Measurements from ENCODE around the gene C3orf20.

The C3orf20 gene

DNA sequence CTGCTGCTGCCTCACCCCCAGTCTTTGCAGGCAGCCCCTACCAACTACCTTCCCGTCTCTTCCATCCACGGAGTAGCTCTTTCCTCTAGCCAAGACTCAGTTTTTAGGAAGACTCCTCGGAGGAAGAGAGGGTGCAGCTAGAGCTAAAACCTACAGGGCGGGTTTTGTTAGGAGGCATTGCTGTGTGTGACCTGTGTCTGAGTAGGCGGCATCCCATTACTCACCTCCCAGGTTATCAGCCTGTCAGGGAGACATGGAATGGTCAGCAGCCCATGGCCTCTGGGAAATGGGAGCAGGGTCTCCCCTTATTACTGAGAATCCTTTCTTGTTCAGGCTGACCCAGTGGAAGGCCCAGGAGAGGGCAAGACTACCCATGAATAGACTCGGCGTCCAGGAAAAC lies 100.1 kb downstream of the C3orf20 start:
- DNase-seq (ENCODE audit: low read depth): no peak

GRCh38 chr3:14775563-14775962 lies 100.6 kb downstream of the C3orf20 start:
- no peak for DNase-seq (ENCODE audit: low read depth)

GRCh38 chr3:14779069-14779685 lies 104.2 kb downstream of the C3orf20 start:
- no peak for DNase-seq (ENCODE audit: low read depth)

DNA sequence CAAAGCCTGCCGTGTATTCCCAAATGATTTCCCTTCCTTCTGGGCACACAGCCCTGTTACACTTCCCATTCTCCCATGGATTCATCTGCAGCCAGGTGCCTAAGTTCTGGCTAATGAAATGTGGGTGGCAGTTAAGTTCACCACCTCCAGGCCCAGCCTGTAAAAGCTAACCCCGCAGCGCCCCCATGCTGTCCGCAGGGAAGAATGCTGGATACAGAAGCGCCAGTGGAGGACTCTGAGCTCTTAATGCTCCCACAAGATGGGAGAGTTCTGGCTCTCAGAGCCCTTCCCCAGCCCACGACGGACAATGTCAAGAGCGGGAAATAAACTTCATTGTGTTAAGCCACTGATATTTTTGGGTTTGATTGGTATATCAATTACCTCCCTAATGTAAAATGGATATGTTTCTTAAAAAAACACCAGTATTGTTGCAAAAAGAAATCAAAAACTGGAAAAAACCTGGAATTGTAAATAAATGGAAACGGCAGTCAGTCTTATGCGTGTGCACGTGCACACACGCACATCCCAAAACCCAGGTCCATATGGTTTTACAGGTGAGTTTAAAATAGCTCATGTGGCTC lies 106.1 kb downstream of the C3orf20 start:
- no peak for DNase-seq (ENCODE audit: low read depth)

- DNase-seq (ENCODE audit: low read depth): no peak
Measured at GRCh38 chr3:14783480-14784086, 108.6 kb downstream of the C3orf20 start.

GRCh38 chr3:14784087-14784681 lies 109.2 kb downstream of the C3orf20 start:
- no peak for DNase-seq (ENCODE audit: low read depth)

DNA sequence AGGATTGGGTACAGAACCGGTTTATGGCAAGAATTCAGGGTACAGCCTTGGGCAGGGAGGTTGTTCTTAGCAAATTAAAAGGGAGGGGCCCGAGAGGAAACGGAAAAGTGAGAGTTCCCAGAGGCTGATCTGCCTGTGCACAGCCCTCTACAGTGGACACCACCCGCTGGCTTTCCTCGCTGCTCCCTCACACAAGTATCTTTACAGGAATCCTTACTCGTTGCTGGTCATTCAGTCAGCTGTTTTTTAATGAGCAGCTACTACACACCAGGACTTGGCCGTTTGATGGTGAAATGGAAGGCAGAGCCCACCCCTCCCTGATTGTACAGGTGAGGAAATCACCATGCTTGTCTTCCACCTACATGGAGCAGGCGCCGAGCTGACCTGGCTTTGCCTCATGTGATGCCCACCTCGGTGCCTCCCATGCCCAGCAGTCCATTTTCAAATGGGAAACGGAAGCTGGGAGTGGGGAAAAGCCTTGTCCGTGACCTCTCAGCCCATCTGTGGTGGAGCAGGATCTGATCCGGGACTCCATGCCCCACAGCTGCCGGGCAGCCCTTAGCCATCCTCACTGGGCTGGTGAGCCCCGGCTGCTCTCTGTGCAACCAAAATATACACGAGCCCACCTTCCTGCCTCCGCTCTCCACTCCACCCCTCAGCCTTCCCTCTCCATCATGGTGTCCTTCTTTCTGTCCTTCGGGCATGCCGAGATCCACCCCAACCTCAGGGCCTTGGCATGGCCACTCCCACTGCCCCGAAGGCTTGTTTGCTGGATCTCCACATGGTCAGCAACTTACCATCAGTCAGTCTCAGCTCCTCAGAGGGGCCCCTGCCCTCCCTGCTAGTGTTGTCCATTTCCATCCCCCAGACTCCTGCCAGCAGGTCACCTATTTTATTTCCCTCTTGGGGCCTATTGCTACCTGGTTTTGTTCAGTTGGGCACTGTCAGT lies 110.5 kb downstream of the C3orf20 start:
- DNase-seq (ENCODE audit: low read depth): no peak

DNA sequence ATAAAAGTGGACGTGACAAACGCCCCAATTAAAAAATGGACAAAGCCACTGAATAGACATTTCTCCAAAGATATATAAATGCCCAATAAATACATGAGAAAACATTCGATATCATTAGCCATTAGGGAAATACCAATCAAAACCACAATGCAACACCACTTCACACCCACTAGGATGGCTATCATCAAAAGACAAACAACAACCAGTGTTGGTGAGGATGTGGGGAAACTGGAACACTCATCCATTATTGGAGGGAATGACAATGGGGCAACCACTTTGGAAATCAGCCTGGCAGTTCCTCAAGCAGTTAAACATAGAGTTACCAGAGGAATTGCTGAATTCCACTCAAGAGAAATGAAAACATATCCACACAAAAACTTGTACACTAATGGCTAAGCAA lies 111.4 kb downstream of the C3orf20 start:
- no peak for DNase-seq (ENCODE audit: low read depth)

DNA sequence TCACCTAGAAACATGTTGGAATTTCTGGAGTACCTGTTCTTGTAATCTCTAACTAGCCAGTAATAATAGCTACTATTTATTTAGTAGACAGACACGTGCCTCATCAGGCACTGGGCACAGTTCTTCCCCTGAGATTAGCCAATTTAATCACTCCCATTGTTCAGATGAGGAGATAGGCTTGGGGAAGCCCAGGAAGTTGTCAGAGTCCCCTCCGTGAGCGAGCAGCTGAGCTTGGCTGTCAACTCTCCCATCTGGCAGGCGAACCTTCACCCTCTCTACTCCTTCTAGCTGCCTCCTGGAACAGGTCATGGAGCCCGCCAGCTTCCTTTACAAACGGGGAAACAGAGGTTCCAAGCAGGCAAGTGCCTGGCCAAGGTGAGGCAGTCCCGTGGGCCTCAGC lies 112.7 kb downstream of the C3orf20 start:
- no peak for DNase-seq (ENCODE audit: low read depth)

- DNase-seq (ENCODE audit: low read depth): no peak
Measured at GRCh38 chr3:14788644-14789043, 113.7 kb downstream of the C3orf20 start.

GRCh38 chr3:14789221-14789620 lies 114.3 kb downstream of the C3orf20 start:
- DNase-seq (ENCODE audit: low read depth): no peak

DNA sequence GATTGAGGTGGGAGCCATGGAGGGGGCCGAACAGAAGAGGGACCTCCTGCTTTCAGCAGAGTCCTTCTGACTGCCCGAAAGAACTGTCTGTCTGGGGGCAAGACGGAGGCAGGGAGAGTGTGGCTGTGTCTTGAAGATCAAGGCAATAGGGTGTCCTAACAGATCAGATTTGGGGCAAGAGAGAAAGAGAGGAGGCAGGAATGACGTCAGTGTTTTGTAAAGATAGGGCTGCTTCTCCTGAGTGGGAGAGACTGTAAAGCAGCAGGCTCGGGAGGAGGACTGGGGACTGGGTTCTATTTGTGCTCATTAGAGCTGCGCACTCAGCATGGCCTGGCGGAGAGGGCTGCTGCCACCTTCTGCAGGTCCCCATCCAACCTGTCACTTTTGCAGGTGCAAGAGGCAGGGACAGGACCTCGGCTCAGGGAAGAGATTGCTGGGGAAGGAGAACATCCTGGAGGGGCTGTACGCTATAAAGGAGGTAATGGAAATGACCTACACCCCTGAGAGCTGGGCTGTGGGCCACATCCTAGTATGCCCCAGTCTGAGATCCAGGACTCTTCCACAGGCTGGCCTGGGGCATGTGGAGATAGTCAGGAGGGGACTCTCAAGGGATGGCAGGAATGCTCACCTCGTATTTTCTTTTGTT lies 114.8 kb downstream of the C3orf20 start:
- no peak for DNase-seq (ENCODE audit: low read depth)

DNA sequence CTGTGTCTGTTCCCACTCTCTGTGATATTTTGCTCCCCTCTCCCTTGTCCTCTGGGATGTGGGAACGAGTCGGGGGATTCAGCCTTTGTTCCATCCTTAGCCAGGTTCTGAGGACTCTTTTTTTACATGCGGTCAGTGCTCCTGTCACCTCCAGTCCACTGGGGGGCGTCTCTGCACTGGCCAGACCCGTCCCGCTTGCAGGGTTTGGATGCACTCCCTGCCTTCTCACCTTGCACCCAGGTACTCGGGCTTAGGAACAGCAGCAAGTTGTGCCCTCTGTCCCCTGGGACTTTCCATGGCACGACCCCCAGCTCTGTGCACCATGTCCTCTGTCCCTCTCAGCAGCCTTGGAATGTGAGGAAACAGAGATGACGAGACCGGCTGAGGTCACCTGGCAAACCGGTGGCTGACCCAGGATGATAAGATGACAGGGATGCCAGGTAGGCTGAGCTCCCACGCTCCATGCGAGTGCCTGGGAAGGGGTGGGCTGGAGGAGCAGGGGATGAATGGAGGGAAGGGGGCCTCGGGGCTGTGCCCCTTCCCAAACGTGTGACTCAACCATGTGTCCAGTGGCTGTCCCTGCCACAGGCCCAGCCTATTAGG lies 116.5 kb downstream of the C3orf20 start:
- no peak for DNase-seq (ENCODE audit: low read depth)

GRCh38 chr3:14792691-14793121 lies 117.8 kb downstream of the C3orf20 start:
- DNase-seq (ENCODE audit: low read depth): no peak

DNA sequence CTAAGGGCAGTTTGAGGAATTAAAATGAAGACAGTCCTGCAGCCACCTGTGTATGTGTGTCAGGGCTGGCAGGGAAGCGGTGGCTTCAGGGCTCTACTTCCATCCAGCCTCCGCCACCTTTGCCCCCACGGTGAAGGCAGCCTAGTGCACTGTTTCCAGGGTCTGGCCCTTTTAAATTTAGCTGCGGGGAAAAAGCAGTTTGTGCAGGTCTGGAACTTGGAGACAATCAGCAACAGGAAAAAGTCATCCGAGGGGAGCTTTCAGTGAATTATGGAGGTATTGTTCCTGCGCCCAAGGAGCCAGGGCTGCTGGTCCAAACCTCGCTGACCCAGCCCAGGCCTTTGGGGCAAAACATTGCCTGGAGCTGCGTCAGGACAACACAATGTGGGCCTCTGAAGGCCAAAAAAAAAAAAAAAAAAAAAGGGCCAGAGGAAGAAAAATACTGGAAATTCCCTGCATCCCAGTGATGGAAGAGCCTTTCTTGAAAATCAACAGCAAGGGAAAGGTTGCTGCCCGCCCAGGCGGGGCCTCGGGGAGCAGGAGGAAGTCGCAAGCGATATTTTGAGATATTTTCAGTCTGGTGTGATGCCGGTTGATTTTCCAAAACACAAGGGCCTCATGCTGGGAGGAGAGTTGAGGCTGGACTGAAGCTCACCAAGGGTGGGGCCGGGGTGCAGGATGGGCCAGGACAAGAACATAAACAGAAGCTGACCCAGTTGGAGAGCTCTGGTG lies 118.4 kb downstream of the C3orf20 start:
- DNase-seq (ENCODE audit: low read depth): no peak

DNA sequence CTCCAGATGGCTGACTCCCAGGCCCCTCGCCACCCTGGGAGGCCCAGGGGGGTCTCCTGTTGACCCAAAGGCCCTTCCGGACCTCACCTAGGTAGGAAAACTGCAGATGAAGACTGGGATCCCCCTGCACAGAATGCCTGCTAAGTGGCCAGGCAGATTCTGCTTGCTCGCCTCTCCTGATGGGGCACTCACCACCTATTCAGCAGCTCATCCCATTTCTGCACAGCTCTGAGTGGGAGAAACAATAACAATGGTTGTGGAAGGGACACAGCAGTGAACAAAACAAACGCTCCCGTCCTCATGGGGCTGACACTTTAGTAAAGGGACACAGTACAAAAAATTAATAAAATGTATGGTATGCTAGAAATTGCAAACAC lies 118.9 kb downstream of the C3orf20 start:
- DNase-seq (ENCODE audit: low read depth): no peak

DNA sequence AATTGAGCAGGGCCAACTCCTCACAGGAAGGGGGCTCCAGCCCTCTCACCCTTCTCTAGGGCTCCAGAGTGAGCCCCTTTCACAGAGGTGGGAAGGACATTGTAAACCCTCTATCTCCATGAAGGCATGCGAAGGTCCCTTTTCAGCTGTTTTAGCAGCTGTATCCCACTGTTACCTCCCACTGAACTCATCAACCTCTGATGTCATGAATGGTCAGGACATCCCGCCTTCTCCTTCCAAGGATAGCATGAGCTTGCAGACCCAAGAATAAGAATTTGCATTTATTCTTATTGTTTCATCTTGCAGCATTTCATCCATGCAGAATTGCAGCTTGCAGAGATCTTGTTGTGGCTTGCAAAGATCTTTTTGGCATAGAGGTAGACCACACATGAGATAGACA lies 119.5 kb downstream of the C3orf20 start:
- no peak for DNase-seq (ENCODE audit: low read depth)

- DNase-seq (ENCODE audit: low read depth): no peak
Measured at GRCh38 chr3:14795996-14796395, 121.1 kb downstream of the C3orf20 start.

DNA sequence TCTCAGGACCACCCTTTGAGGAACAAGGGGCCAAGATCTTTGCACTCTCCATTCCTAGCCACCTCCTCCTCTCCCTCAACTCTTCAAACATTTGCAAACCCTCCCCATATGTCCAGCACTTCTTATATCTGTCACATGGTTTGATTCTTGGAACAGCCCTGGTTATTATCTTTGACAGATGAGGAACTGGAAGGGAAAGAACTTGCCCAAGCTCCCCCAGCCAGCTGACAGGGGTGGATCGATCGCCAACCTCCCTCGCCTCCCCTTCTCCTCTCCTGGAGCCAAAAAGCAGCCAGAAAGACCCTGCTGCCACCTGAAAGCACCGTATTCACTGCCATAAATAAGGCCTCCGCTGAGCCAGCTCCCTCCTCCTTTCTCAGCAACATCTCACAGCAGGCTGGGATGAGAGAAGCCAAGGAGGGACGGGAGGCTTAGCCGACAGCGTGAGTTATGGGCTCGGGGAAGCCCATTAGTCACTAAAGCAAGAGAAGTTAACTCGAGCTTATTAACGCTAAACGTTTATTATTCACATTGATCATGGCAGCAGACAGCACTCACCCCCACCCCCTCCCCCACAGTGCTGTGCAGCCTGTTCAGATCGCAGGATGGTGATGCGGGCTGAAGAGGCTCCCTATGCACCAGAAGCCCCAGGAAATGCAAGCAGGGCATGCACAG lies 121.6 kb downstream of the C3orf20 start:
- DNase-seq (ENCODE audit: low read depth): no peak

GRCh38 chr3:14797731-14798130 lies 122.8 kb downstream of the C3orf20 start:
- DNase-seq (ENCODE audit: low read depth): no peak
